Measurements from ENCODE around the gene NEUROD6.

DNA sequence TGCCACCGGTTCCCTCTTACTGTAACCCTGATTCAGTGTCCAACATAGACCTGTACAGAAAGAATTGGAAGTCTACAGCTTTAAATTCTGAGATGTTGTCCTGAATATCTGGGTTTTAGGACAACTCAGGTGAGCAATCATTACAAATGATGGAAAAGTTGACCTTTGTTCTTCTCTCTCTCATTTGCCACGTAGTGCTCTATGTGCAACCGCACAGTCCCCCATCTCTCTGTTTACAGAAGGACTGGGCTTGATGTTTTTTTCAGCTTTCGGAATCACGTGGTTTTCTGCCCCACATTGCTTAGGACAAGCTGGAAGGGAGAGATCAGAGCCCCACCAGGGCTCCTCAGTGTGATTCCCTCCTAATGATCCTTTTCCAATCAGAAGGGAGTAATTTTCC, 22.2 kb downstream of the NEUROD6 start:
- TF ChIP-seq GATA3 (IDR thresholded peaks at IDR 0.05; ENCODE audit: low read depth, low read length) (no peak), GATA2 (IDR thresholded peaks at IDR 0.05; ENCODE audit: low read depth, low read length) (no peak)

Measured in SH-SY5Y (cell line).